ENCODE measurements around the gene STAT5B.
"Not testable (repeated sequence)": the region's sequence is repeated elsewhere in the genome, so short reads cannot be mapped to it uniquely, and the experiment has no call there.

STAT5B gene

DNA sequence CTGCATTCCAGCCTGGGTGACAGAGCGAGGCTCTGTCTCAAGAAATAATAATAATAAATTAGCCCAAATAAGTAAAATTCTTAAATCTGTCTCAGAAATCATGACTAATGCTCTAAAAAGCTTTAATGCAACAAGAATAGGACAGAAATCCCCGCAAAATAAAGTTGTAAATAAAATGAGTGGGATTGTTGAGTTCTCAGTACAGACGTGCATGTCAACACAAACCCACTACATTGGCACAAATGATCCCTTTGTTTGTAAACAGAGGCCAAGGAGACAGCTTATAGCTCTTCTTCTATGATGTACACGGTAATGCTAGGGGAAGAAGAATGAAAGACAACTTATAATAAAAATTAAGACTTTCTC, 6.0 kb downstream of the STAT5B start:
- no peak for DNase-seq (ENCODE audit: low read depth in 2 of 2, low spot score in 1 of 2)

DNA sequence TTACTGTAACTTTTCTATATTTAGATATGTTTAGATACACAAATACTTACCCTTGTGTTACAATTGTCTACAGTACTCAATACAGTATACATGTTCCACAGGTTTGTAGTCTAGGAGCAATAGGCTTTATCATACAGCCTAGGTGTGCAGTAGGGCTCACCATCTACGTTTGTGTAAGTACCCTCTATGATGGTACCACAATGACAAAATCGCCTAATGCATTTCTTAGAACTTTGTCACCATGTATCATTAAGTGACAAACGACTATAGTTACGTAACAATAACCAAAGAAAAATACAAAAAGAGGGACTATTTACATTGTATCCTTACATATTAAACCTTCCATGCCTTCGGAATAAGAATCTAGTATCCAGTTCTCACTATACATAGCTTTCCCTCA, 8.0 kb downstream of the STAT5B start:
- DNase-seq (ENCODE audit: low read depth in 2 of 2, low spot score in 1 of 2): no peak

DNA sequence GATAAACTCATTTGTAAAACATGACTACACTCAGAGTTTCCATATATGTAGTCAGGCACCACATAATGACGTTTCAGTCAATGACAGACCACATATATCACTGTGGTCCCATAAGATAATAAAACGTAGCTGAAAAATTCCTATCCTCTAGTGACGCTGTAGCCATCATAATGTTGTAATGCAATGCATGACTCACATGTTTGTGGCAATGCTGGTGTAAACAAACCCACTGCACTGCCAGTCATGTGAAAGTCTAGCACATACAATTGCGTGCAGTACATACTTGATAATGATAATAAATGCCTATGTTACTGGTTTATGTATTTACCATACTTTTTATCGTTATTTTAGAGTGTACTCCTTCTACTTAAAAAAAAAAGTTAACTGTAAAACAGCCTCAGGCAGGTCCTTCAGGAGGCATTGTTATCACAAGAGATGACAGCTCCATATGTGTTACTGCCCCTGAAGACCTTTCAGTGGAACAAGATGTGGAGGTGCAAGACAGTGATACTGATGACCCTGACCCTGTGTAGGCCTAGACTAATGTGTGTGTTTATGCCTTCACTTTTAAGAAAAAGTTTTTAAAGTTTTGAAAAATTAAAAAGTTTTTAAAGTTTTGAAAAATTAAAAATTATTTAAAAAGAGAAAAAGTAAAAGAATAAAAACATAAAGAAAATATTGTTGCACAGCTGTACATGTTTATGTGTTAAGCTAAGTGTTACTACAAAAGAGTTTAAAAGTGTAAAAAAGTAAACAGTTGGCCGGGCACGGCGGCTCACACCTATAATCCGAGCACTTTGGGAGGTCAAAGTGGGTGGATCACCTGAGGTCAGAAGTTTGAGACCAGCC, 9.0 kb downstream of the STAT5B start:
- DNase-seq (ENCODE audit: low read depth in 2 of 2, low spot score in 1 of 2): peak in 1 of 2 donors; percentile 26

DNA sequence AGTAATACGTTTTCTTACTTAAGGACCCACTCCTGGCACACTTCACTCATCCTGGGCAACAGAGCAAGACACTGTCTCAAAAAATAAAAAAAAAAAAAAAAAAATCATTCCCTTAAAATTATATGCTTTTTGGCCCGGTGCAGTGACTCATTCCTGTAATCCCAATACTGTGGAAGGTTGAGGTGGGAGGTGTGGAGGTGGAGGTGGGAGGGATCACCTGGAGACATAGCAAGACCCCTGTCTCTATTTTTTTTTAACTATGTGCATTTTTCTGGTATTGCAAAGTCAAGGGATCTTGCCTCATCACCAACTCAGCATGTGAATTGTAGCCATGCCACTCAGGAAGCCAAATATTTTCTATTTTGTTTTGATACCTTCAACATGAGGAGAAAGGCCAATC, 9.7 kb downstream of the STAT5B start:
- no peak for DNase-seq (ENCODE audit: low read depth in 2 of 2, low spot score in 1 of 2)

DNA sequence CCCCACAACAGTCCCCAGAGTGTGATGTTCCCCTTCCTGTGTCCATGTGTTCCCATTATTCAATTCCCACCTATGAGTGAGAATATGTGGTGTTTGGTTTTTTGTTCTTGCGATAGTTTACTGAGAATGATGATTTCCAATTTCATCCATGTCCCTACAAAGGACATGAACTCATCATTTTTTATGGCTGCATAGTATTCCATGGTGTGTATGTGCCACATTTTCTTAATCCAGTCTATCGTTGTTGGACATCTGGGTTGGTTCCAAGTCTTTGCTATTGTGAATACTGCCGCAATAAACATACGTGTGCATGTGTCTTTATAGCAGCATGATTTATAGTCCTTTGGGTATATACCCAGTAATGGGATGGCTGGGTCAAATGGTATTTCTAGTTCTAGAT, 11.8 kb downstream of the STAT5B start:
- DNase-seq (ENCODE audit: low read depth in 2 of 2, low spot score in 1 of 2): not testable (repeated sequence)

DNA sequence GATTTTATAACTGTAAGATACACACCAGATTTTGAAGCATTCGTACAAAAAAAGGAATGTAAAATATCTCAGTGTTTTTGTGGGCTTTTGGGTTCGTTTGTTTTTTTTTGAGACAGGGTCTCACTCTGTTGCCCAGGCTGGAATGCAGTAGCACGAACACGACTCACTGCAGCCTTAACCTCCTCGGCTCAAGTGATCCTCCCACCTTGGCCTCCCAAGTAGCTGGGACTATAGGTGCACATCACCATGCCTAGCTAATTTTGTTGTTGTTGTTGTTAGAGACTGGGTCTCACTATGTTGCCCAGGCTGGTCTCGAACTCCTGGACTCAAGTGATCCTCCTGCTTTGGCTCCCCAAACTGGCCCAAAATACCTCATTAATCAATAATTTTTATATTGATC, 15.9 kb downstream of the STAT5B start:
- DNase-seq (ENCODE audit: low read depth in 2 of 2, low spot score in 1 of 2): no peak

DNA sequence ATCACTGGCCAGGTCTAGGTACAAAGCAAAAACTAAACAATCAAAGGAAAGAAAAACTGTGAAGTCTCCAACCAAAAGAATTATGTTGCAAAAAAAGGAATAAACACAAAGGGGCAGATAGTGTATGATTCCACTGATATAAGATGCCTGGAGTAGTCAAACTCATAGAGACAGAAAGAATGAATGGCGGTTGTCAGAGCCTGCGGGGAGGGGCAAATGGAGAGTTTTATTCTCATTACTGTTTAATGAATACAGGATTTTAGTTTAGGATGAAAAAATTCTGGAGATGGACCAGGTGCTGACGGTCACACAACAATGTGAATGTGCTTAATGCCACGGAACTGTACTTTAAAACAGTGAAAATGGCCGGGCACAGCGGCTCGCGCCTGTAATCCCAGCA, 20.7 kb downstream of the STAT5B start:
- no peak for DNase-seq (ENCODE audit: low read depth in 2 of 2, low spot score in 1 of 2)

DNA sequence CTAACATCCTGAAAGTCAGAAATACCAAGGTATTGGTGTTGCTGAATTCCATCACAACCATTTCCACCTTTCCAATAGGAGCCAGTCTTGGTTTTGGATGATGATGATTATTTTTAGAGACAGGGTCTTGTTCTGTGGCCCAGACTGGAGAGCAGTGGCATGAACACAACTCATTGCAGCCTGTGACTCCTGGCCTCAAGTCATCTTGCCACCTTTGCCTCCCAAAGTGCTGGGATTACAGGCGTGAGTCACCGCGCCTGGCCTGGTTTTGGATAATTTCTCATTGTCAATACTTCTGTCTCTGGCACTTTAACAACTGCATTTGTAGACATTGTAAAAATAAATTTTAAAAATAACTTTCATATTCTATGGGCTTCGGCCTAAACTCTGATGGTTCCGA, 22.6 kb downstream of the STAT5B start:
- DNase-seq (ENCODE audit: low read depth in 2 of 2, low spot score in 1 of 2): no peak

DNA sequence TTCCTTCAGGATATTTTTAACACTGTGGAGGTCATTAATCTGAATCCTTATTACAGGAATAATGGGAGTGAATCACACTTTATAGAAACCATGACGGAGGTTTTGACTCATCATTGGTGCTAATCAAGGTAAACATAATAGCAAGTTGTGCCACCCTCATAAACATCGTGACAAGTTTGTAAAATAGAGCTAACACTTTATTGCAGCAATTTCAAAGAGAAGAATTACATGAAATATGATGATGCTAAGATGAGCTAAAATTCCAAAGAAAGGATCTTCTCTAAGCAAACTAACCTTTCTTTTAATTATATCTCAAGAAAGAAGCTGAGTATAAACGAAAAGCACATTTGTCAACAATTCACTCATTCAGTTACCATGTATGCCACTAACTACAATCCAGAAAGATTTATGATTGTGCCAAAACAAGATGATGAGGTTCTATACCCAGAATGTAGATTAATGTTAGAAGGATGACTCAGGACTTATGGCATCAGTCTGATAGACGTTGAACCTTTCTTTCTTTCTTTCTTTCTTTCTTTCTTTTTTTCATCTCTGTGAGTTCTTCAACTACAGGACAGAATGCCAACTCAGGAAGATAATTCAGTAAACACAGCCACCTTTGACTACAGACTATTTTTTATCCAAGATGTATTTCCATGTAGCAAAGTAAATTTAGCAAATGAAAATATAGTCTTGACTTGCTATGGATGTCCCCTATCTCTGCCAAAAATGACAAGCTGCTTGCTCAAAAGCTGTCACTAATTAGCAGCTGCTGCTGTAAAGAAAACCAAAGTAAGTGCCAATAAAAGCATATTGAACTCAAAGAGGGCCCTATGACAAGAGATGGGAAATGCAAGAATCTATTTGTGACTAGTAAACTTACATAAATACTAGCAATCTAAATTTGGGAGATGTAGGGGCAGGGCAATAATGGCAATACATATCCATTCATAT, 23.3 kb downstream of the STAT5B start:
- DNase-seq (ENCODE audit: low read depth in 2 of 2, low spot score in 1 of 2): no peak

DNA sequence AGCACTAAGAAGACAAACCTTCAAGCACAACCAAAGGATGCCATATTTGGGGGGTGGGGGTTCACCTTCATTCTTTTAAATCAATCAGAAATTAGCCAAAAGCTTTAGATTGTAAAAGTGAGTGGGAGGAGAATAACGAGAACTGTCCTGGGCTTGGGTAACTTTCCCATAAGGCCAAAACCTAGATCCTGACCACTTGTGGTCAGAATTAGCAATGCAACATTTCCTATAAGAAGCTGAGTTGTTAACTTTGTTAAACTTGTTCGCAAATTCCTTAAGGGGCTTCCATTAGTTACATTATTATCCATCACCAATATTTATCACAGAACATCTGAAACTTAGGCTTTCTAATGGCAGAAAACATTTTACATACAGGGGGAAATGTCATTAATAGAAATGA, 25.1 kb downstream of the STAT5B start:
- no peak for DNase-seq (ENCODE audit: low read depth in 2 of 2, low spot score in 1 of 2)

DNA sequence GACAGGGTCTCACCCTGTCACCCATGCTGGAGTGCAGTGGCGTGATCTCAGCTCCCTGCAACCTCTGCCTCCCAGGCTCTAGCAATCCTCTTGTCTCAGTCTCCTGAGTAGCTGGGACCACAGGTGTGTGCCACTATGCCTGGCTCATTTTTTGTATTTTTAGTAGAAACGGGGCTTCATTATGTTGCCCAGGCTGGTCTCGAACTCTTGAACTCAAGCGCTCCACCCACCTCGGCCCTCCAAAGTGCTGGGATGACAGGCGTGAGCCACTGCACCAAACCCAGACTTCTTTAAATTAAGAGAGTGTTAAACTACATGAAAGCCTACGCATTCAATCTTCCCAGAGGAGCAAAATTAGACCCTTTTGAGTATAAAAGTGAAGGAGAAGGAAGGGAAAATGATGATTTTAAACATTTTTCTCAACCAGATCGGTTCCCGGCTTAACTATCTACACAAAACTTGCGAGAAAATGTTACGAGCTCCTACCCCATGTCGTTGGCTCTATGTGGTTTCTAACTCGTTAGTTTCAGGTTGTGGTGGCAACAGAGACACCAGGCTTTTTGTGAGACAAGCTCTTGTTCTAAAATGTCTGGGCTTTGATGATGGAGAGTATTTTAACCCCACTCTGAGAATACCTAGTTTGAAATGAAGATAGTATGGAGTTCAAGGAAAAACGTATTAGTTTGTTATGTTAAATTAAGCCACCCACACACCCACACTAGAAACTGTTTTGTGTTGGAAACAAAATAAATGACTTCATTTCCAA, 26.3 kb downstream of the STAT5B start:
- no peak for DNase-seq (ENCODE audit: low read depth in 2 of 2, low spot score in 1 of 2)

DNA sequence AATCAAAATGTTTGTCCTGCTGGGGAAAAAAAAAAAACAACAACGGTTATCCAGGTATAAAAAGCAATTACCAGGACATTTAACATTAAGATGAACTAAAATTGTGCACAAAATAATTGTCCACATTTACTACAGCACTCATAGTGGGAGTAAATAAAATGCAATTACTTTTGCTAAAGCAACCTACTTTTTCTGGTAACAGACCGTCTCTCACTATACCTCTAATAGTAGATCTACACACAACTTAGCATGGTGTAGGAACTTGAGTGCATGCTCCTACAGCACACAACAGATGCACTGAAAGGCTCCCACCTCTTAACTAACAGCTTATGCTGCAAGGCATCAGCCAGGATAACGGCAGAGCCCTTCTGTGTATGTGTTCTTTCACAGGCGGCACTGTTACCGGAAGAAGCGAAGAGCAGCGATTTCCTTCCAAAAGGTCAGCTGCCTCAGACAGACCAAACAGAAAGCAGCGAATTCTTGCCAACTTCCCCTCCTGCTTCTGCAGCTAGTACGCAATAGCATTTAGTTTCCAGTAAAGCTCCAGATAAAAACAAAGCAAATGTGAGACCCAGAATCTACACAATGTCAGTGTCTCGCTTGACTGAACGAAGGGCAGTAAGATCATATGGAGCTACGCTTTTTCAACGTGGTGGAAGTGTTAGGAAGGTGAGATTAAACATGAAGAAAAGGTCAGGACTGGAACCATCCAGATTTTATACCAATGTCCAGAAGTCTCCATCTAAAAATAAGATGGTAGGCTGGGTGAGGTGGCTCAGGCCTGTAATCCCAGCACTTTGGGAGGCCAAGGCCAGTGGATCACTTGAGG, 27.6 kb downstream of the STAT5B start:
- DNase-seq (ENCODE audit: low read depth in 2 of 2, low spot score in 1 of 2): peak; percentile 41 to 50

DNA sequence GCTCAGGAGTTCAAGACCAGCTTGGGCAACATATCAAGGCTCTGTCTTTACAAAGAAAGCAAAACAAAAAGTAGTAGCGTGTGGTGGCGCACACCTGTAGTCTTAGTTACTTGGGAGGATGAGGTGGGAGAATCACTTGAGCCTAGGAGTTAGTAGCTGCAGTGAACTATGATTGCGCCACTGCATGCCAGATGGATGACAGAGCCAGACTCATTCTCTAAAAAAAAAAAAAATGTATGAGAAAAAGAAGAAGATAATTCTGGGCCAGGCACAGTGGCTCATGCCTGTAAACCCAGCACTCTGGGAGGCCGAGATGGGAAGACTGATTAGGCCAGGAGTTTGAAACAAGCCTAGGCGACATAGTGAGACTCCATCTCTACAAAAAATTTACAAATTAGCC, 28.5 kb downstream of the STAT5B start:
- no peak for DNase-seq (ENCODE audit: low read depth in 2 of 2, low spot score in 1 of 2)

DNA sequence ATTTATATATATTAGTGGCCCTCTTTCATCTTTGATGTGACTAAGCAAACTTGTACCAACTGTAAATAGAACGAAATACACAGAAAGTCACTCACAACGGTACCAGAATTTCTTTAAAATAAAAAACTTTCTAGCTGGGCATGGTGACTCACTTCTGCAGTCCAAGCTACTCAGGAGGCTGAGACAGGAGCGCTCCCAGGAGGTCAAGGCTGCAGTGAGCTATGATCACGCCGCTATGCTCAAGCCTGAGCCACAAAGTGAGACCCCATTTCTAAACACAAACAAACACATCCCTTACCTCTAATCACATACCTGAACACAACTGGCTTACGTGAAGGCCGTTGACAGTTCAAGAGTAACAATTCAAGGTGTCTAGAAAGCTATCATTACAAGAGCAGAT, 29.7 kb downstream of the STAT5B start:
- DNase-seq (ENCODE audit: low read depth in 2 of 2, low spot score in 1 of 2): no peak

DNA sequence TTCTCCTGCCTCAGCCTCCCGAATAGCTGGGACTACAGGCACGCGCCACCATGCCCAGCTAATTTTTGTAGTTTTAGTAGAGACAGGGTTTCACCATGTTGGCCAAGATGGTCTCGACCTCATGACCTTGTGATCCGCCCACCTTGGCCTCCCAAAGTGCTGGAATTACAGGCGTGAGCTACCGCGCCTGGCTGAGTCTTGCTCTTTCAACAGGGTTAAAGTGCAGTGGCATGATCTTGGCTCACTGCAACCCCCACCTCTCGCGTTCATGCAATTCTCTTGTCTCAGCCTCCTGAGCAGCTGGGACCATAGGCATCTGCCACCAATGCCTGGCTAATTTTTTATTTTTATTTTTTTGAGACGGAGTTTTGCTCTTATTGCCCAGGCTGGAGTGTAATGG, 31.0 kb downstream of the STAT5B start:
- not testable (repeated sequence) for DNase-seq (ENCODE audit: low read depth in 2 of 2, low spot score in 1 of 2)

DNA sequence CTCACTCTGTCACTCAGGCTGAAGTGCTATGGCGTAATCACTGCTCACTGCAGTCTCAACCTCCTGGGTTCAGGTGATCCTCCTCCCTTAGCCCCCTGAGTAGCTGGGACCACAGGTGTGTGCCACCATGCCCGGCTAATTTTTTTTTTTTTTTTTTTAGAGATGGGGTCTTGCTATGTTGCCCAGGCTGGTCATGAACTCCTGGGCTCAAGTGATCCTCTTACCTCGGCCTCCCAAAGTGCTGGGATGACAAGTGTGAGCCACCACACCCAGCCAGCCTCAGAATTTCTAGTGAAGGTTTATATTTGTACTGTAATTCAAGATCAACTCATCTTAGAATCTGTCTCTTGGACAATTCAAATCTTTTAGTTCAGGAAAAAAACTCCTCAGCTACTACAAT, 32.1 kb downstream of the STAT5B start:
- not testable (repeated sequence) for DNase-seq (ENCODE audit: low read depth in 2 of 2, low spot score in 1 of 2)

DNA sequence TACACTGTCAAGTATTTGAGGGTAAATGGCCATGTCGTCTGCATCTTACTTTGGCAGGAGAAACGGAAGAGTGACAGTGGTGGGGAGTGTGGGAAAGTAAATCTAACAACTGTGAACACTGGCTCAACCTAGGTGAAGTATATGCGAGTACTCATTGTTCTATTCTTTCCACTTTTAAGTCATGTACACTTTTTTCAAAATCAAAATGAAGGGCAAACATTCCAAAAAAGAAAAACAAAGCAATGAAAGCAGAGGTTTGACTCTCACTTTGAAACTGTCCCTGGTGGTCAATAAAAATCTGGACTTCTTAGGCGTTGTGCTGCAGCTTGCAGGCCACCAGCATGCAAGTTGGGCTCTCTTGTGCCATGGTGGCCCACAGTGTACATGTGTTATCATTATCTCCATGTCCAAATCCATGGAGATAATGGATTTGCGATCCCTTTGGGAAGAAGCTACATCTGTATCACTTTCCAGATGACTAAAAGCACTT, 32.7 kb downstream of the STAT5B start:
- no peak for DNase-seq (ENCODE audit: low read depth in 2 of 2, low spot score in 1 of 2)

DNA sequence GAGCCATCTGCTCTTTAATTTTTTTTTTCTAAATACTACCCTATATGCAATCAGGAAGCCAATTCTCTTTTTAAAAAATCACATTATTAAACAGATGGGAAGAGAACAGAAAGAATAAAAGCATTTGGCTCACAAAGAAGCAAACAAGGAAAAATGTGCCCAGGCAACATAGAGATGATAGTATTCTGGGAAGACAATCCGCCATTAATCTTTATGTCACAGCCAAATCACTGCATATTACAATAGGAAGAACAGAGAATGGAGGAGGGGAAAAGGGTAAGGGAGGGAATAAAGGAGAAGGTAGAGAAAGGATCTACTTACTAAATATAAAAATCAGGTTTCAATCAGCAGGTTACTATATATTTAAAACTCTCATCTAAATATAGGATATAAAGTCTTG, 34.3 kb downstream of the STAT5B start:
- DNase-seq (ENCODE audit: low read depth in 2 of 2, low spot score in 1 of 2): no peak

DNA sequence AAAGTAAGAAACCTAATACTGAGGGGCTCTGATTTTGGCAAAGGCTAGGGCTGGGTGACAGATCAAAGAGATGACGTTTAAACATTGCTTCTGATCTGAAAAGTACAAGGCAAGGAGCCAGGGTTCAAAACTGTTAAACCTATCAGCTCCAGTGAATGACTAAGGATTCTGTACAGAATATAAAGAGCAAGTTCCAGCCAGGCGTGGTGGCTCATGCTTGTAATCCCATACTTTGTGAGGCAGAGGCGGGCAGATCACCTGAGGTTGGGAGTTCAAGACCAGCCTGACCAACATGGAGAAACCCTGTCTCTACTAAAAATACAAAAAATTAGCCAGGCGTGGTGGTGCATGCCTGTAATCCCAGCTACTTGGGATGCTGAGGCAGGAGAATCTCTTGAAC, 35.3 kb downstream of the STAT5B start:
- not testable (repeated sequence) for DNase-seq (ENCODE audit: low read depth in 2 of 2, low spot score in 1 of 2)

DNA sequence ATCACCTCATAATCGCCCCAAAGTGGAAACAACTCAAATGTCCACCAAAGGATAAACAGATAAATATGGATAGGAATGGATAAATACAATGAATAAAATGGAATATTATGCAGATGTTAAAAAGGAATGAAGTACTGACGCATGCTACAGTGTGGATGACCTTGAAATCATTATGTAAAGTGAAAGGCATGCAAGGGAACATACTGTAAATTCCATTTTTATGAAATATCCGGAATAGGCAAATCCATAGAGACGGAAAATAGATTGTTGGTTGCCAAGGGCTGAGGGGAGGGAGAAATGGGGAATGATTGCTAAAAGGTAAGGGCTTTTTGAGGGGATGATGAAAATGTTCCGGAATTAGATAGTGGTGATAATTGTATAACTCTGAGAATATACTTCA, 36.0 kb downstream of the STAT5B start:
- DNase-seq (ENCODE audit: low read depth in 2 of 2, low spot score in 1 of 2): no peak
